WTC11 (cell line): Measurements from ENCODE around the gene SLC13A4. TPM values are rescaled to one million over a fixed set of nuclear protein-coding genes. Genes with fewer than 3 reads are reported as not detected.
"Not testable (repeated sequence)": the region's sequence is repeated elsewhere in the genome, so short reads cannot be mapped to it uniquely, and the experiment has no call there.

Source experiments
- ATAC-seq: fragments of 200-7000 bp; cut with Tn5 transposase; 2 replicates; pipeline ENCODE4 v1.10.0; 2021; ENCODE audit warnings: mild to moderate bottlenecking, moderate library complexity
- CTCF ChIA-PET: fragments of 300-600 bp; sonication (Branson Sonifier 250); formaldehyde crosslinking; loops from one replicate; lab custom pipeline; 2021; ENCODE audit warnings: antibody characterized with exemption; lab: Charles Lee
- POLR2A ChIA-PET: fragments of 350-600 bp; sonication (Branson Sonifier 250); formaldehyde crosslinking; loops from one replicate; lab custom pipeline; 2021; ENCODE audit warnings: antibody characterized with exemption; lab: Charles Lee
- DNase-seq: peaks from one replicate; pipeline ENCODE4 v3.0.0; 2021; ENCODE audit warnings: low spot score
- H3K27ac Mint-ChIP-seq: 2 replicates; pipeline ENCODE4 v1.8.0; 2021; ENCODE audit warnings: mixed read lengths
- H3K27me3 Mint-ChIP-seq: 2 replicates; pipeline ENCODE4 v1.8.0; 2021; ENCODE audit warnings: low read depth, mild to moderate bottlenecking, moderate library complexity, mixed read lengths
- H3K36me3 Mint-ChIP-seq: 2 replicates; pipeline ENCODE4 v1.8.0; 2021; ENCODE audit warnings: mixed read lengths
- H3K4me1 Mint-ChIP-seq: 2 replicates; pipeline ENCODE4 v1.8.0; 2022; ENCODE audit warnings: mixed read lengths
- H3K4me3 Mint-ChIP-seq: 2 replicates; pipeline ENCODE4 v1.8.0; 2021; ENCODE audit warnings: mild to moderate bottlenecking, moderate library complexity, mixed read lengths
- H3K9me3 Mint-ChIP-seq: 2 replicates; pipeline ENCODE4 v1.8.0; 2021; ENCODE audit warnings: mixed read lengths
- CREM ChIP-seq: sonication (generic); formaldehyde crosslinking; IDR thresholded peaks from 2 replicates; pipeline ENCODE4 v1.8.1; 2022; ENCODE audit warnings: mild to moderate bottlenecking, missing genetic modification reagents, moderate library complexity
- JAZF1 ChIP-seq: fragments of 250-450 bp; sonication (Bioruptor Pico); IDR thresholded peaks from 2 replicates; pipeline ENCODE4 v1.9.0; 2021; ENCODE audit warnings: moderate library complexity, mild to moderate bottlenecking, inconsistent platforms
- RORB ChIP-seq: fragments of 250-450 bp; sonication (Bioruptor Pico); IDR thresholded peaks from 2 replicates; pipeline ENCODE4 v1.9.0; 2021; ENCODE audit warnings: mild to moderate bottlenecking
- SOX15 ChIP-seq: fragments of 250-450 bp; sonication (Bioruptor Pico); IDR thresholded peaks from 2 replicates; pipeline ENCODE4 v1.9.0; 2021; ENCODE audit warnings: mild to moderate bottlenecking
- TEAD1 ChIP-seq: sonication (generic); formaldehyde crosslinking; IDR thresholded peaks from 2 replicates; pipeline ENCODE4 v1.8.0; 2022; ENCODE audit warnings: mild to moderate bottlenecking, missing genetic modification reagents
- TEAD4 ChIP-seq: sonication (generic); formaldehyde crosslinking; IDR thresholded peaks from 2 replicates; pipeline ENCODE4 v1.8.0; 2022; ENCODE audit warnings: mild to moderate bottlenecking, missing genetic modification reagents
- ZNF219 ChIP-seq: sonication (generic); formaldehyde crosslinking; IDR thresholded peaks from 2 replicates; pipeline ENCODE4 v1.8.0; 2023; ENCODE audit warnings: missing genetic modification reagents, mild to moderate bottlenecking, borderline replicate concordance
- ZNF317 ChIP-seq: sonication (generic); formaldehyde crosslinking; IDR thresholded peaks from 2 replicates; pipeline ENCODE4 v1.8.1; 2023; ENCODE audit warnings: low read depth, mild to moderate bottlenecking, moderate library complexity, missing genetic modification reagents, borderline replicate concordance
- ZNF416 ChIP-seq: fragments of 250-450 bp; sonication (Bioruptor Pico); IDR thresholded peaks from 2 replicates; pipeline ENCODE4 v1.9.0; 2021; ENCODE audit warnings: mild to moderate bottlenecking, inconsistent platforms
- total RNA-seq: library from RNA; stranded (reverse); gene quantifications from 3 replicates; pipeline ENCODE4 v1.2.3, GENCODE V29; 2021
- TF ChIP-seq, protein P1 (sequence below): sonication (generic); formaldehyde crosslinking; IDR thresholded peaks from 2 replicates; pipeline ENCODE4 v1.8.1; 2022; ENCODE audit warnings: low read depth, mild to moderate bottlenecking, moderate library complexity, missing genetic modification reagents, borderline replicate concordance
- TF ChIP-seq, protein P2 (sequence below): fragments of 200-600 bp; IDR thresholded peaks from 2 replicates; pipeline ENCODE4 v1.8.0; 2022; ENCODE audit warnings: antibody characterized with exemption
- TF ChIP-seq, protein P3 (sequence below): sonication (generic); formaldehyde crosslinking; IDR thresholded peaks from 2 replicates; pipeline ENCODE4 v1.8.1; 2023; ENCODE audit warnings: mild to moderate bottlenecking, missing genetic modification reagents, borderline replicate concordance
- TF ChIP-seq, protein P4 (sequence below): sonication (generic); formaldehyde crosslinking; IDR thresholded peaks from 2 replicates; pipeline ENCODE4 v1.8.1; 2023; ENCODE audit warnings: mild to moderate bottlenecking, moderate library complexity, missing genetic modification reagents
- TF ChIP-seq, protein P5 (sequence below): sonication (generic); formaldehyde crosslinking; IDR thresholded peaks from 2 replicates; pipeline ENCODE4 v1.8.1; 2022; ENCODE audit warnings: missing genetic modification reagents, borderline replicate concordance

The SLC13A4 gene
- total RNA-seq, 1 experiment from 2014 or later: 1.6 TPM

DNA sequence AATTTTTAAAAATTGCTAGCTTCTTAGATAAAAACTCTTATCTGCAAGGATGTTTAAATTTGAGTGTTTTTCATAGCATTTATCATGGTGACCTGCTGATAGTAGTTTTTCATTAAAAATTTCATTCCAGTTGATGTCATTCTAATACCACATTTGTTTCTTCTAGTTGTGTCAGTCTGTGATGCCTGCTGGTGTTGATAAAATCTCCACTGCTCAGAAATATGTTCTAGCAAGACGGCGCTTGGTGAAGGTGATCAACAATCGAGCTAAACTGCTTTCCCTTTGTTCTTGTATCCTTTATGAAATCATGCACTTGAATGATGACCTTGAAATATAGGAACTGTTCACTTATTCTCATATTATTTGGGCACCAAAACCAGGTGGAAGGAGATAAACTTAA is 83.3 kb downstream of the SLC13A4 start (continued):
- TF ChIP-seq, protein P1, sequence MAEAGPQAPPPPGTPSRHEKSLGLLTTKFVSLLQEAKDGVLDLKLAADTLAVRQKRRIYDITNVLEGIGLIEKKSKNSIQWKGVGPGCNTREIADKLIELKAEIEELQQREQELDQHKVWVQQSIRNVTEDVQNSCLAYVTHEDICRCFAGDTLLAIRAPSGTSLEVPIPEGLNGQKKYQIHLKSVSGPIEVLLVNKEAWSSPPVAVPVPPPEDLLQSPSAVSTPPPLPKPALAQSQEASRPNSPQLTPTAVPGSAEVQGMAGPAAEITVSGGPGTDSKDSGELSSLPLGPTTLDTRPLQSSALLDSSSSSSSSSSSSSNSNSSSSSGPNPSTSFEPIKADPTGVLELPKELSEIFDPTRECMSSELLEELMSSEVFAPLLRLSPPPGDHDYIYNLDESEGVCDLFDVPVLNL (CRISPR knock-in tag): no peak
- no peak for TF ChIP-seq ZNF416 (CRISPR knock-in tag)
- no peak for TF ChIP-seq RORB (CRISPR knock-in tag)
- no peak for TF ChIP-seq CREM (CRISPR knock-in tag)
- TF ChIP-seq TEAD4: no peak
- no peak for TF ChIP-seq JAZF1 (CRISPR knock-in tag)
- TF ChIP-seq, protein P2, sequence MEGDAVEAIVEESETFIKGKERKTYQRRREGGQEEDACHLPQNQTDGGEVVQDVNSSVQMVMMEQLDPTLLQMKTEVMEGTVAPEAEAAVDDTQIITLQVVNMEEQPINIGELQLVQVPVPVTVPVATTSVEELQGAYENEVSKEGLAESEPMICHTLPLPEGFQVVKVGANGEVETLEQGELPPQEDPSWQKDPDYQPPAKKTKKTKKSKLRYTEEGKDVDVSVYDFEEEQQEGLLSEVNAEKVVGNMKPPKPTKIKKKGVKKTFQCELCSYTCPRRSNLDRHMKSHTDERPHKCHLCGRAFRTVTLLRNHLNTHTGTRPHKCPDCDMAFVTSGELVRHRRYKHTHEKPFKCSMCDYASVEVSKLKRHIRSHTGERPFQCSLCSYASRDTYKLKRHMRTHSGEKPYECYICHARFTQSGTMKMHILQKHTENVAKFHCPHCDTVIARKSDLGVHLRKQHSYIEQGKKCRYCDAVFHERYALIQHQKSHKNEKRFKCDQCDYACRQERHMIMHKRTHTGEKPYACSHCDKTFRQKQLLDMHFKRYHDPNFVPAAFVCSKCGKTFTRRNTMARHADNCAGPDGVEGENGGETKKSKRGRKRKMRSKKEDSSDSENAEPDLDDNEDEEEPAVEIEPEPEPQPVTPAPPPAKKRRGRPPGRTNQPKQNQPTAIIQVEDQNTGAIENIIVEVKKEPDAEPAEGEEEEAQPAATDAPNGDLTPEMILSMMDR: no peak

DNA sequence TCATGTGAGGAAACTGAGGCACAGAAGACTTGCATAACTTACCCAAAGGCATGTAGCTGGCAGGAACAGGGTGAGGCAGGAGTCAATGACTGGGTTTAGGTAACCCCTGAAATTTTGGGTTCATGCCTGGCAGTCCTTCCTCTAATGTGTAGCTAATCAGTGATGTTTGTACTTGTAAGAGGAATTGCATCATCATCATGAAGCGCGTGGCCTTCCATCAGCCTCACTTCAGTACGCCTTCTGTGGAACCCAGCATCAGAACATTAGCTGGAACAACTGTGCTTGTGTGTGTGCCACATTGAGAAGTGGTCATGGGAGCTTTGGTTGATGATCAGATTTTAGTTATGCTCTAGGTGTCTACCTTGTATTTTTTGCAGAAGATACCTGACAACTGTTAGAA is 83.8 kb downstream of the SLC13A4 start:
- no peak overlapping the region for H3K27ac Mint-ChIP-seq
- ChIA-PET POLR2A (no interaction called here), CTCF (interaction anchor here (0.6 to 2.2 kb wide), 5 partner anchors 23 to 717 kb away, joined by 3 to 11 read pairs (median 4); no protein-coding TSS in a partner anchor)

DNA sequence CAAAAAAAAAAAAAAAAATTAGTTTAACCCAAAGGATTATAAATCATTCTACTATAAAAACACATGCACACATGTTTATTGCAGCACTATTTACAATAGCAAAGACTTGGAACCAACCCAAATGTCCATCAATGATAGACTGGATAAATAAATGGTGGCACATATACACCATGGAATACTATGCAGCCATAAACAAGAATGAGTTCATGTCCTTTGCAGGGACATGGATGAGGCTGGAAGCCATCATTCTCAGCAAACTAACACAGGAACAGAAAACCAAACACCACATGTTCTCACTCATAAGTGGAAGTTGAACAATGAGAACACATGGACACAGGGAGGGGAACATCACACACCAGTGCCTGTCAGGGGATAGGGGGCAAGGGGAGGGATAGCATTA is 88.3 kb downstream of the SLC13A4 start:
- H3K27me3 Mint-ChIP-seq, H3K9me3 Mint-ChIP-seq, H3K4me3 Mint-ChIP-seq, H3K4me1 Mint-ChIP-seq, POLR2A ChIA-PET, DNase-seq, ATAC-seq, H3K27ac Mint-ChIP-seq, CTCF ChIA-PET: not testable (repeated sequence)
- H3K36me3 Mint-ChIP-seq: peaks cover 77% of the 10 kb centered on the region

More for the DNA sequence above, 83.8 kb downstream of the SLC13A4 start:
- TF ChIP-seq, protein P3, sequence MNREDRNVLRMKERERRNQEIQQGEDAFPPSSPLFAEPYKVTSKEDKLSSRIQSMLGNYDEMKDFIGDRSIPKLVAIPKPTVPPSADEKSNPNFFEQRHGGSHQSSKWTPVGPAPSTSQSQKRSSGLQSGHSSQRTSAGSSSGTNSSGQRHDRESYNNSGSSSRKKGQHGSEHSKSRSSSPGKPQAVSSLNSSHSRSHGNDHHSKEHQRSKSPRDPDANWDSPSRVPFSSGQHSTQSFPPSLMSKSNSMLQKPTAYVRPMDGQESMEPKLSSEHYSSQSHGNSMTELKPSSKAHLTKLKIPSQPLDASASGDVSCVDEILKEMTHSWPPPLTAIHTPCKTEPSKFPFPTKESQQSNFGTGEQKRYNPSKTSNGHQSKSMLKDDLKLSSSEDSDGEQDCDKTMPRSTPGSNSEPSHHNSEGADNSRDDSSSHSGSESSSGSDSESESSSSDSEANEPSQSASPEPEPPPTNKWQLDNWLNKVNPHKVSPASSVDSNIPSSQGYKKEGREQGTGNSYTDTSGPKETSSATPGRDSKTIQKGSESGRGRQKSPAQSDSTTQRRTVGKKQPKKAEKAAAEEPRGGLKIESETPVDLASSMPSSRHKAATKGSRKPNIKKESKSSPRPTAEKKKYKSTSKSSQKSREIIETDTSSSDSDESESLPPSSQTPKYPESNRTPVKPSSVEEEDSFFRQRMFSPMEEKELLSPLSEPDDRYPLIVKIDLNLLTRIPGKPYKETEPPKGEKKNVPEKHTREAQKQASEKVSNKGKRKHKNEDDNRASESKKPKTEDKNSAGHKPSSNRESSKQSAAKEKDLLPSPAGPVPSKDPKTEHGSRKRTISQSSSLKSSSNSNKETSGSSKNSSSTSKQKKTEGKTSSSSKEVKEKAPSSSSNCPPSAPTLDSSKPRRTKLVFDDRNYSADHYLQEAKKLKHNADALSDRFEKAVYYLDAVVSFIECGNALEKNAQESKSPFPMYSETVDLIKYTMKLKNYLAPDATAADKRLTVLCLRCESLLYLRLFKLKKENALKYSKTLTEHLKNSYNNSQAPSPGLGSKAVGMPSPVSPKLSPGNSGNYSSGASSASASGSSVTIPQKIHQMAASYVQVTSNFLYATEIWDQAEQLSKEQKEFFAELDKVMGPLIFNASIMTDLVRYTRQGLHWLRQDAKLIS (CRISPR knock-in tag): no peak
- TF ChIP-seq, protein P4, sequence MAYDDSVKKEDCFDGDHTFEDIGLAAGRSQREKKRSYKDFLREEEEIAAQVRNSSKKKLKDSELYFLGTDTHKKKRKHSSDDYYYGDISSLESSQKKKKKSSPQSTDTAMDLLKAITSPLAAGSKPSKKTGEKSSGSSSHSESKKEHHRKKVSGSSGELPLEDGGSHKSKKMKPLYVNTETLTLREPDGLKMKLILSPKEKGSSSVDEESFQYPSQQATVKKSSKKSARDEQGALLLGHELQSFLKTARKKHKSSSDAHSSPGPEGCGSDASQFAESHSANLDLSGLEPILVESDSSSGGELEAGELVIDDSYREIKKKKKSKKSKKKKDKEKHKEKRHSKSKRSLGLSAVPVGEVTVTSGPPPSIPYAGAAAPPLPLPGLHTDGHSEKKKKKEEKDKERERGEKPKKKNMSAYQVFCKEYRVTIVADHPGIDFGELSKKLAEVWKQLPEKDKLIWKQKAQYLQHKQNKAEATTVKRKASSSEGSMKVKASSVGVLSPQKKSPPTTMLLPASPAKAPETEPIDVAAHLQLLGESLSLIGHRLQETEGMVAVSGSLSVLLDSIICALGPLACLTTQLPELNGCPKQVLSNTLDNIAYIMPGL (CRISPR knock-in tag): no peak
- TF ChIP-seq TEAD1 (CRISPR knock-in tag) (no peak), SOX15 (CRISPR knock-in tag) (no peak), ZNF317 (CRISPR knock-in tag) (no peak), ZNF416 (CRISPR knock-in tag) (no peak), ZNF219 (CRISPR knock-in tag) (no peak)
- TF ChIP-seq, protein P5, sequence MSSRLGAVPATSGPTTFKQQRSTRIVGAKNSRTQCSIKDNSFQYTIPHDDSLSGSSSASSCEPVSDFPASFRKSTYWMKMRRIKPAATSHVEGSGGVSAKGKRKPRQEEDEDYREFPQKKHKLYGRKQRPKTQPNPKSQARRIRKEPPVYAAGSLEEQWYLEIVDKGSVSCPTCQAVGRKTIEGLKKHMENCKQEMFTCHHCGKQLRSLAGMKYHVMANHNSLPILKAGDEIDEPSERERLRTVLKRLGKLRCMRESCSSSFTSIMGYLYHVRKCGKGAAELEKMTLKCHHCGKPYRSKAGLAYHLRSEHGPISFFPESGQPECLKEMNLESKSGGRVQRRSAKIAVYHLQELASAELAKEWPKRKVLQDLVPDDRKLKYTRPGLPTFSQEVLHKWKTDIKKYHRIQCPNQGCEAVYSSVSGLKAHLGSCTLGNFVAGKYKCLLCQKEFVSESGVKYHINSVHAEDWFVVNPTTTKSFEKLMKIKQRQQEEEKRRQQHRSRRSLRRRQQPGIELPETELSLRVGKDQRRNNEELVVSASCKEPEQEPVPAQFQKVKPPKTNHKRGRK (CRISPR knock-in tag): no peak
- H3K9me3 Mint-ChIP-seq: no peaks in the 10 kb centered on the region
- H3K4me1 Mint-ChIP-seq: no peaks in the 10 kb centered on the region
- DNase-seq (no peak), ATAC-seq (no peak)
- peaks cover 83% of the 10 kb centered on the region for H3K36me3 Mint-ChIP-seq
- no peaks in the 10 kb centered on the region for H3K27me3 Mint-ChIP-seq
- H3K4me3 Mint-ChIP-seq: no peak overlapping the region
